ENCODE results near the gene SPATA46.
"Not testable (repeated sequence)": the region's sequence is repeated elsewhere in the genome, so short reads cannot be mapped to it uniquely, and the experiment has no call there.

Gene SPATA46

DNA sequence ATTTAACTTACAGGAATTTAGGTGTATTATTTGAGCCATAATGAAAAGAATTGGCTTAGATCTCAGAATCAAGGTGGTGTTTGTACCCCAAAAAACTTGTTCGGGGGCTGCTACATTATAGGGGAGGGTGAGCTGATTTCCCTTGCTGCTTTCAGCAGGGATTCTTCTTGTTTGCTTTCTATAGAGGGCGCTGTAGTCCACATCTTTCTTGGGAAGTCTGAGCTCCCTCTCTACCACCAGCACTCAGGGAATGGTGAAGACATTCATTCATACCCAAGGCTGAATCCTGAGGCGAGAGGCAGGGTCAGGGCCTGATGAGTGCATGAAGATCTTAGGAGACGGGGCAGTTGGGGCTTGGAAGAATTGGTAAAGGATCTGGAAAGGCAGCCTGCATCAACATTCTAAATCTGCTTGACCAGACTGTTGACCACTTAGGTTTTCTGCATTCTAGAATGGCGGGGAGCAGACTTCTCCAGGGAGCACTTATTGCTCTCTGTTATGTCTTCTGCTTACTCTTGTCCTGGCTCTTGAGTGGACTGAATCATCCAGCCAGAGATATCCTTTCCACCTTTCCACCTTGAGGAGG, 18.9 kb downstream of the SPATA46 start:
- DNase-seq (ENCODE audit: low read depth in 2 of 2): no peak

DNA sequence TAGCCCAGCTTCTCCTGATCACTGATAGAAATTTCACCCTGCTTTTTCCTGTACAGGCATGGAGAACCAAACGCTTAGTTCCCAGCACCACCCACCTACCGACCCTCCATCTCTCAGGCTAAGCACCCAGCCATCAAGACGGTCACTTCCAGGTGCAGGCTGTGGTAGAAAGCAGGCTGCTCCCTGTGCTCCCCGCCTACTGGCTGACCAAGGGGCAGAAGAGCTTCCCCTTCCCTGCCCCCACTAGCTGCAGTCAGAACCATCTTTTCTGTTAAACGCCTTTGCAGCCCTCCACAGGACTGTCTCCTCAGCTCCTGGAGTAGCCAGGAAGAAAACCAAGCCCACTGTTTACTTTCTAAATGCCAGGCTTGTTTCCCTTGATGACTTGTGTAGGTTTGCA, 23.0 kb downstream of the SPATA46 start:
- no peak for DNase-seq (ENCODE audit: low read depth in 2 of 2)

DNA sequence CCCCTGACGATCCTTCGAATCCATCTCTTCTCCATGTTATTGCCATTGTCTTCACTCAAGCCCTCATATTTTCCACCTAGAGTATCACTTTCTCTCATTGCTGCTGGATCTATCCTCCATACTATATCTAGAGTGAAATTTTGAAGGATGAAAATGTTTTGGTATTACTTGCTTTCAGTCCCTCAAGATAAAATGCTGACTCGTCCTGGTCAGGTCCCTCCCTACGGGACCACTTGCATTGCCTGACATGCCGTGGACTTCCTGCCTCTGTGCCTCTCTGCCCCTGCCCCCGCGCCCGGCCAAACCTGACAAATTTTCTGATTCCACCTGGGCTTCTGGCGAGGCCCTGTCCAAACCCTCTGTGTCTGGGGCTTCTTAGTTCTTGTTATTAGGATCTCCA, 23.6 kb downstream of the SPATA46 start:
- DNase-seq (ENCODE audit: low read depth in 2 of 2): no peak

DNA sequence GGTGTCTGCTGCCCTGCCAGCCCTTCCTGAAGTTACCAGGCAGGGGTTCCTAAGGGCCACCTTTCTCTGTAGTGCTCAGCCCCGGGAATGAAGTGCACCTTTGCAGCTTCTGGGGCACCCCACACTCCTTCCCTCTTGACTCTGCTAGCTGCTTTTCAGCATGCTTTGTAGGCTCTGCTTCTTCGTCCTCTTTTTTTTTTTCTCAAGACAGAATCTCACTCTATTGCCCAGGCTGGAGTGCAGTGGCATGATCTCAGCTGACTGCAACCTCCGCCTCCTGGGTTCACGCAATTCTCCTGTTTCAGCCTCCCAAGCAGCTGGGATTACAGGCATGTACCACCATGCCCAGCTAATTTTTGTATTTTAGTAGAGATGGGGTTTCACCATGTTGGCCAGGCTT, 24.8 kb downstream of the SPATA46 start:
- DNase-seq (ENCODE audit: low read depth in 2 of 2): not testable (repeated sequence)

DNA sequence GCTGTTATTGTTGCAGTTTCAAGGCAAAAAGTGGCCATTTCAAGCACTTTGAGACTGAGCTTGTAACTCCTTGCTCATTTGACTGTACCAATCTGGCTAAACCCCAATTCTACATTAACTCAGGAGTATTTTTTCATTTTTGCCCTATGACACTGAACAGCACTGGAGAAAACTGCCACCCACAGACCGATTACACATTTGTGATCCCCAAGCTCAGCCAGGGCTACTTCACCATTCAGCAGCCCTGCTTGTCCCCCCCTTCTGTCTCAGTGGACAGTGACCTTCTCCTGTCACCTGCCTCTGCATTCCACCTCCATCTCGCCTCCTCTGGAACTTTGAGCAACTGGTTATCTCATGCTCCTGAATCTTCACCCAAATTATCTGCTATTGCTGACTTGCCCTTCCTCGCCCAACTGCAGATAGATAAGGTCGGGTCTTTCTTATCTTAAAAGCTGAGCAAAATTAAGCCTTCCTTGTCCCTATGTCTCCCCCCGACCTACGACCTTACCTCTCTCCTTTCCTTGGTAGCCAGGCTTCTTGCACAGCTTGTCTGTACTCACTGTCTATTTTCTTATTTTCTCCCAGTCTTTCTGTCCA, 25.3 kb downstream of the SPATA46 start:
- no peak for DNase-seq (ENCODE audit: low read depth in 2 of 2)

DNA sequence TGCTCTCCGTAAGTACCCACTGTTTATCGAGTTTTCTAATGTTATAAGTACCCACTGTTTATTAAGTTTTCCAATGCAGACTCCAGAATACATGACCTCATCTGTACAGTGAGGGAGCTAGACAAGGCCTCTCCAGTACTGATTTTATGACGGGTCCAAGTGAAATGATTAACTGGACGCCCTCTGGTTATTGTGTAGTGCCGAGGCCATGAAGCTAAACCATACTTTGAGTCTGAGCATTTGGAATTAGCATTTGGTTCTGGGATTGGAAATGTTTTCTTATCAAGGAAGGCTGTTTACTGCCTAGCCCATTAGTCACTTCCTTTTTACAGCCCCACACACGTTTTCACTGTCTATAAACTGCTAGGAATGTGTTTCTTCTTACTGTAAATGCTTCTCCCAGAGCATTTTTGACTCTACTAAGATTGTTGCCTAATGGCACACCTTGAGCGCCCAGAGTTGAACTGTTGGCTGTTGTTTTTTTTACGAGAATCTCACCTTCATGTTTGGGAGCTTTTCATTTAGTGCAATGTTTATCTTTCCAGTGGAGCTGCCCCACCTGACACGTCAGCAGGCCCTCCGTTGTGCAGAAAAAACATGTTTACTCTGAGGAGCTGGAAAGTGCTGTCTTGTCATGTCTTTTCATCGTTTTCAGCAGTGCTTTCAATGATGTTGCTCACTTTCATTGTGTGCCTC, 26.9 kb downstream of the SPATA46 start:
- no peak for DNase-seq (ENCODE audit: low read depth in 2 of 2)

DNA sequence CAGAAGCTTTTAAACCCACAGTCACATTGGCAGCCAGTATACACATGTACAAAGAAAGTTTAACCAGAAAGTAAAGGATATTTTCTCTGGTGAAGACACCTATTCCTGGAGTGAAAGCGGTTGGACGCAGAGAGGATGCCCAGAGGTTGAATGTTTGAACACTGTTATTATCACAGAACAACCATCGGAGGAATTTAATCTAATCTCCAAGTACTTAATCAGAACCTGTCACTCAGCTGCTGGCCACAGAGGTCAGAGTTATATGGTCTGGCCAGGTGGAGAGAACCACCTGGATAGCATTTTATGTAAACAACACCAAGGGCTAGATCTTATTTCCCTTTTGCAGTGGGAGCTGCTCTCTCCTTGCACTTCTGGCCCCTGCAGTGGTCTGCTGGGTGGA, 29.4 kb downstream of the SPATA46 start:
- no peak for DNase-seq (ENCODE audit: low read depth in 2 of 2)

DNA sequence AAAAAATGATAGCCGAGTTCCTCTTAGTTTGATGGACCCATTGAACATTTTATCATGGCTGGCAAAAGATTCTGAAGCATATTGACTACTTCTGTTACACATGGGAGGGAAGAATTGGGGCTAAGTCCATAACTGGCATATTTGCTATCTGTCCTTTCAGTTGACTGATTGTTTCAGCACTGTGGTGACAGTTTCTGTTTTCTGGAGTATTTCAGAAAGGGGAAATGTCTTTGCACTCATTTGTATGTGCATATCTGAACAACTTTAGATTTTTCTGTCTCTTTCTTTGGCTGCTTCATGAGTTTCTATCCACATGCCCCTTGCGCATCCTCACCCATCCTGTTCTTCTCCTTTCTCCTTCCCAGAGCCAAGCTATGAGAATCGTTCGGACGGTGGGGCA, 33.2 kb downstream of the SPATA46 start:
- DNase-seq (ENCODE audit: low read depth in 2 of 2): no peak

DNA sequence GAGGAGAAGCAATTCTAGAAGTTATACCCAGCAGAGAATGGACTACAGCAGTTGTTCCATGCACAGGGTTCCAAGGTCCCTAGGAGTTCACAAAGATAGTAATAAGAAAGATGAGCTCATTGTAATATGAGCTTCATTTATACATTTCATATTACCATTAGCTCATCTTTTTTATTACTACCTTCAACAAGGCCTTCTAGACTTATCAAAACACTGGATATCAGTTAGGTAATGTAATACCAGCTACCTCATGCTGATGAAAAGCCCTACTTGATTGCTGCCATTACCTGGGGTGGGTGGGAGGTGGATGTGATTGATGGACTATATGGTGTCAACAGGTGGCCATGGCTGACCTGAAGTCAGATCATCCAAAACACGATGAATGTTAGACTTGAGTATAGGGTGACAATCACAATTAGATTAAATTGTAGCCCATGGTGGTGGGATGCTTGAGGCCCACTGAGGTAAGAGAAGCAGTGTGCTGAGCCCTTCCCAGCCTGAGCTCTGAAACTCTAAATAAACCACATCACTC, 34.1 kb downstream of the SPATA46 start:
- DNase-seq (ENCODE audit: low read depth in 2 of 2): no peak

DNA sequence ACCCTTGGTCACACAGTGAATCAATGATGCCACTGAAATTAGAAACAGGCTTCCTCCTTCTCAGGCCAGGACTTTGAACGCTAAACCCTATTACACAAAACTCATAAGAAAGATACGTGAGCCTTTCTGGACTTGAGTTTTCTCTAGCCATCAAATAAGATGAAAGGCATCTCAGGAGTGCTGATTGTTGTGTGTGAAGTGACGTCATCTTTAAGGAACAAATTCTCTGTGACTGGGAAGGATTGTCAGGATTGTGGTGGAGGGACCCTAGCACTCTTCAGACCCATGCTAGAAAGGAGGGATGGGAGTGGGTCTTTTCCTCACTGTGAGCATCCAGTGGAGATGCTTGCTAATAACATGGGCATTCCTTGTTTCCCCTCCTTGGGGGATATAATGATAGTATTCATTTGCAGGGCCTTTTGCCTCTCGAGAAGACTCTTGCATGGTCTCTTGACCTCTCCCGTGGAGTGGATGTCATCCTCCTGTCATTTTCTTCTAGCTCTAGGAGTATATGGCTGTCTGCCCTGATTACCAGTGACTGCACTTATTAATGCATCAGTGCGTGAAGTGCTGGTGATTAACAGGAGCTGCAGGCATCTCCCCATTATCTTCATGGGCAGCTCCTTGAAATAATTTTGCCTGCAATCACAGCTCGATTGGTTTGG, 39.9 kb downstream of the SPATA46 start:
- no peak for DNase-seq (ENCODE audit: low read depth in 2 of 2)

DNA sequence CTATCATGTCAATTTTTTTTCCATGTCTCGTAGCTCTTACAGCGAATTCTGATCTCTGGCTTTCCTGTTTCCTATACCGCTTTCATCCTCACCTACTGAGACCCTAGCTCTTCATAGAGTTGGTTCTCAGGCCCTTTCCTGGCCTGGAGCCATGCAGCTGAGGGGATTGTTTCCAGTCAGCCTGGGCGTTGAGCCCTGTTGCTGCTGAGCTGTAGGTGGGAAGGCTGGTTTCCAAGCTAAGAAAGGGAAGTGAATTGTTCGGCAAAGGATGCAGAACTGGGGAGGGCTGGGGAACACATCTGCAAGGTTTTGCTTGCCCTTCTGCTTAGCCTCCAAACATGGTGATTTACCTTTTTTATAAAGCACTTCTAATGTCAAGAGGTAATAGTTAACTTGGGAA, 41.5 kb downstream of the SPATA46 start:
- DNase-seq (ENCODE audit: low read depth in 2 of 2): no peak

DNA sequence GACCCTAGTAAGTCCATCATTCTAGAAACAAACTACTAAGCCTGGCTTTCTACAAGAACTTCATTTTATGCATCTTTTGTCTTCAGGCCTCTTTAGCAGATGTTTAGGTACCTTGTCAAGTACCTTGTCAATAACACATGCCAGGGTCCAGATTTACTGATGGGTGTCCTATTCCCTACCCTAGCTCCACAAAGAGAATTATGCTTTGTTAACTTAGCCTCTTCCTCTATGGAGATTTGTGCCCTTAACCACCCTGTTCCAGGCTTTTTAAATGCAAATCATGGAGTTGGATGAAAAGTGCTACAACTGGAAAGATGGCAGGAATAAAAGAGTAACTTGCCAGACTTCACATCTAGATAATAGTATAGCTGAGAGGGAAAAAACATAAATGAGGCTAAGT, 42.7 kb downstream of the SPATA46 start:
- no peak for DNase-seq (ENCODE audit: low read depth in 2 of 2)

DNA sequence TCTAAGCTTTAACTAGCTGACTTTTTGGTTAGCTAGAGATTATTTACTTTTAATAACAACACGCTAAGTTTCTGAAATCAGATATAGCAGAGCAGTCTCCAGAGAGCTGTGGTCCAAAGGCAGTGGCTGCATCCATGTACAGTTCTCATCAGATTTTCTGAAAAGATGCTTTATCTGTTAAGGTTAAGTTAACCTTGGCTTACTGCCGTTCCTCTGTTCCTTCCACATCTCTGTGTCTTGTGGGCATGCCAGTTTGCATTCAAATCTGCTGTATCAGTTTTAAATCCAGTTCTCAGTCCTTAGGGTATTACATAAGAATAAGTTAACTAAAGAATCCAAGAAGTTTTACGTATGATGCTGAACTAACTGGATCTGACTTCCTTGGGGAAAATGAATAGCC, 46.8 kb downstream of the SPATA46 start:
- DNase-seq (ENCODE audit: low read depth in 2 of 2): no peak

DNA sequence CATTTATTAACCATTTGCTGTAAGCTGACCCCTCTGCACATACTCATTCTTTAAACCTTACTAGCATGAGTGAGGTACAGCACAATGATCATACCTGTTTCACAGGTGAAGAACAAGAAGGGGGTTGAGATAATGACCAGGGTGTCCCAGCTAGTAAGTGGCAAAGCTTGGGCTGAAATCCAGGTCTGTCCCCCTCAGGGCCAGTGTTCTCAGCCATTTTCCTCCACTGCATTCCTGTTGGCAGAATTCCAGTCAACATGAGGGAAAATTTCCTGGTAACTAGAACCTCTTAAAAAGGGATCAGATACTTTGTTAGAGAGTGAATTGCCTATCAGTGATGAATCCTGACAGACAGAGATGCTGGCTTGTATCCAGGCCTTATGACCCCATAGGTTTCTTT, 48.1 kb downstream of the SPATA46 start:
- DNase-seq (ENCODE audit: low read depth in 2 of 2): no peak

DNA sequence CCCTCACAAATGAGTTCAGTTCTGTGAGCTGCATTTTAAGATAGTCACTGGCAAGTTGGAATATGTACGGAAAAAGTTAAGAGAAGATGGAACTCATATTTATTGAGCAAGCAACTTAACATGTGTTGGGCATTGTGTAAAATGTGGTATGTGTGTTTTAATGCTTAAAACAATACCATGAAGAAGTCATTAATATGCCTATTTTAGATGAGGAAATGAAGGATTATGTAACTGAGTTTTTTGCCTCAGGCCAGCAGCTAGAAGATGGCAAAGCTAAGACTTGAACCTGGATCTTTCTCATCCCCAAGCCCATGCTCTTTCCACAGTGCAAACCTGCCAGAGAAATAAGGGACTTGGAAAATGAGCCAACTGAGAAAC, 48.9 kb downstream of the SPATA46 start:
- no peak for DNase-seq (ENCODE audit: low read depth in 2 of 2)

DNA sequence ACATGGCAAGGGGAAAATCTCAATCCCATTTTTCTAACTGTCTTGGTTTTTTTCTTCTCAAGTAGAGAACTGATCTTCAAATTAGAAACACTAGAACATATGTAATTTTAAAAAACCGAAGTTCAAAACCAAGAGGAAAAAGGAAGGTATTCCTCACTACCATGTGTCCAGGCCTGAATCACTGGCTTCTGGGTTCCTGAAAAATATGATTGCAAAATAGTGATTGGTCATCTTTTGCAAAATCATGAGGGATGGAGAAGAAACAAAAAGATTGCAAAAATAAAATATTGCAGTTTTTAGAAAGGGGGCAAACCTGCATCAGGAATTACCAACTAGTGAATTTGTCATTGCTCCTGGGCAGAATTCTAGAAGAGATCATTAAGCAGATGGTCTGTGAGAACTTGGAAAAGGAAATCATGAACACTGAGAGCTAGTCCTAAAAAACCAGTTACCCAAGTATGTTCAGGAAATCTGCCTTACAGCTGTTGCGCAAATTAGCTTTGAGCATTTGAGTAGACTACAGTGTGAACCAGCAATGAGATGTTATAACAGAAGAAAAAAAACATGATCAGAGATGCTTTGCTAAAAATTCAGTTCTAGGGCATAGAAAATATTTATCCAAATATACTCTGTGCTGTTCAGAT, 49.4 kb downstream of the SPATA46 start:
- no peak for DNase-seq (ENCODE audit: low read depth in 2 of 2)

DNA sequence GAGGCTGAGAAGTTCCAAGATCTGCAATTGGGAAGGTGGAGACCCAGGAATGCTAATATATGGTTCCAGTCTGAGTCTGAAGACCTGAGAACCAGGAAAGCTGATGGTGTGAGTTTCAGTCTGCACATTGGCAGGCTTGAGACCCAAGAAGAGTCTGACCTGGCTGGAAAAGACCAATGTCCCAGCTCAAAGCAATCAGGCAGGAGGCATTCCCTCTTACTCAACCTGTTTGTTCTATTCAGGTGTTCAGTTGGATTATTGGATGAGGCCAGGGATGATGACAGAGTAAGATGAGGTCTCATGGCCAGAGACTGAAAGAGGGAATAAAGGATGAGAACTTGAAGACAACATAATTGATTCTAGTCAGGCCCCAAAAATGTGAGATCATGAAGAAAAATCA, 50.1 kb downstream of the SPATA46 start:
- no peak for DNase-seq (ENCODE audit: low read depth in 2 of 2)

DNA sequence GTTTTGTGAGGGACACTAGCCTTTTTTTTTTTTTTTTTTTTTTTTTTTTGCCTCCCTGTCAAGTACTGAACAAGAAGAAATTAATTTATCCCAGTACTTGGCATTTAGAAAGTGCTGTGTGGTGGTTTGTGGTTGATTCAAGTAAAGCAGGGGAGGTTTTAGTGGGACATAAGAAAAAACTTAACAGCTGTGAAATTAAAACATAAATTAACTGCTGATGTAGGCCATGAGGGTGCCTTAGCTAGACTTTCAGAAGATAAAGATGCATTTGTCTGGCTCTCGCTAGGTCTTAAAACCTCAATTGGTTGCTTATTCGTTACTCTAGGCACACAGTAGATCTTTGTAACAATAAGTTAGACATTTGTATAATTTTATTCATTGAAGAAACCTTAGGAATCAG, 52.3 kb downstream of the SPATA46 start:
- no peak for DNase-seq (ENCODE audit: low read depth in 2 of 2)

Data from stimulated activated CD8-positive, alpha-beta memory T cell treated with anti-CD3 and anti-CD28 coated beads, Interleukin-7, amount 100 ng/mL, for 4 hours (primary cell).